KMS-11 (cell line): ENCODE data around the gene FSHR.

Experiments used
- H2AFZ ChIP-seq: fragments of 200-600 bp; sonication (generic); 2 replicates; pipeline ENCODE4 v1.6.1; 2016; ENCODE audit warnings: antibody characterized with exemption, mixed run types, low read depth
- H3K27ac ChIP-seq: fragments of 200-600 bp; sonication (generic); 2 replicates; pipeline ENCODE4 v1.6.1; 2016; ENCODE audit warnings: mild to moderate bottlenecking, mixed run types
- H3K27me3 ChIP-seq: fragments of 200-600 bp; sonication (generic); 2 replicates; pipeline ENCODE4 v1.6.1; 2017; ENCODE audit warnings: mild to moderate bottlenecking, low read depth, mixed run types, moderate library complexity; ENCODE audit not compliant: insufficient read depth
- H3K36me3 ChIP-seq: fragments of 200-600 bp; sonication (generic); 2 replicates; pipeline ENCODE4 v1.6.1; 2017; ENCODE audit warnings: mild to moderate bottlenecking, mixed run types; ENCODE audit not compliant: insufficient read depth
- H3K4me1 ChIP-seq: fragments of 200-600 bp; sonication (generic); 2 replicates; pipeline ENCODE4 v1.6.1; 2016; ENCODE audit warnings: mild to moderate bottlenecking, low read depth, mixed run types; ENCODE audit not compliant: poor library complexity, severe bottlenecking
- H3K4me2 ChIP-seq: fragments of 200-600 bp; sonication (generic); 2 replicates; pipeline ENCODE4 v1.7.0; 2016; ENCODE audit warnings: mild to moderate bottlenecking, mixed run types
- H3K4me3 ChIP-seq: fragments of 200-600 bp; sonication (generic); IDR thresholded peaks from 2 replicates; pipeline ENCODE4 v1.6.1; 2017; ENCODE audit warnings: low read depth, low read length, mixed read lengths; ENCODE audit not compliant: insufficient read depth
- H3K79me2 ChIP-seq: fragments of 200-600 bp; sonication (generic); 2 replicates; pipeline ENCODE4 v1.6.1; 2016; ENCODE audit warnings: low read depth, mixed run types; ENCODE audit not compliant: insufficient read depth
- H3K9ac ChIP-seq: fragments of 200-600 bp; sonication (generic); 2 replicates; pipeline ENCODE4 v1.6.1; 2016; ENCODE audit warnings: mild to moderate bottlenecking, mixed run types
- H4K20me1 ChIP-seq: fragments of 200-600 bp; sonication (generic); 2 replicates; pipeline ENCODE4 v1.6.1; 2016; ENCODE audit warnings: mild to moderate bottlenecking, mixed run types; ENCODE audit not compliant: insufficient read depth
- TF ChIP-seq, protein P1 (sequence below): fragments of 200-600 bp; sonication (generic); conservative IDR thresholded peaks from 2 replicates; pipeline ENCODE4 v1.6.1; 2017; ENCODE audit warnings: low read depth, mild to moderate bottlenecking, antibody characterized with exemption, low read length, moderate library complexity, mixed read lengths

Gene FSHR, protein sequence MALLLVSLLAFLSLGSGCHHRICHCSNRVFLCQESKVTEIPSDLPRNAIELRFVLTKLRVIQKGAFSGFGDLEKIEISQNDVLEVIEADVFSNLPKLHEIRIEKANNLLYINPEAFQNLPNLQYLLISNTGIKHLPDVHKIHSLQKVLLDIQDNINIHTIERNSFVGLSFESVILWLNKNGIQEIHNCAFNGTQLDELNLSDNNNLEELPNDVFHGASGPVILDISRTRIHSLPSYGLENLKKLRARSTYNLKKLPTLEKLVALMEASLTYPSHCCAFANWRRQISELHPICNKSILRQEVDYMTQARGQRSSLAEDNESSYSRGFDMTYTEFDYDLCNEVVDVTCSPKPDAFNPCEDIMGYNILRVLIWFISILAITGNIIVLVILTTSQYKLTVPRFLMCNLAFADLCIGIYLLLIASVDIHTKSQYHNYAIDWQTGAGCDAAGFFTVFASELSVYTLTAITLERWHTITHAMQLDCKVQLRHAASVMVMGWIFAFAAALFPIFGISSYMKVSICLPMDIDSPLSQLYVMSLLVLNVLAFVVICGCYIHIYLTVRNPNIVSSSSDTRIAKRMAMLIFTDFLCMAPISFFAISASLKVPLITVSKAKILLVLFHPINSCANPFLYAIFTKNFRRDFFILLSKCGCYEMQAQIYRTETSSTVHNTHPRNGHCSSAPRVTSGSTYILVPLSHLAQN

DNA sequence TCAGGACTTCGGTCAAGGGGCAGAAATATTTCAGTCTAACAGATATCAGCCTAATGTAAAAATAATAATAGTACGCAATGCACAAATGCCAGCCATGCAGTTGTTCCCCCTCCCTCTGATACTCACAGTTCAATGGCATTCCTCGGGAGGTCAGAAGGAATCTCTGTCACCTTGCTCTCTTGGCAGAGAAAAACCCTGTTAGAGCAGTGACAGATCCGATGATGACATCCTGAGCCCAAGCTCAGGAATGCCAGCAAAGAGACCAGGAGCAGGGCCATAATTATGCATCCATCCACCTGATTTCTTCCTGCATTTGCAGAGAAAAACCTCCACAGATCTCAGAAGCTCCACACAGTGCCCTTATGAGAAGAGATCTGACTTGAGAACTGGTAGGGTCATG lies at the start of gene FSHR:
Gene FSHR, minus strand, starts transcription at position 376 of the 400 bp plus-strand sequence. Its CDS starts 98 bp downstream, at position 278.
- Histone ChIP-seq H3K27ac (no peak within 1 kb of the TSS), H2AFZ (no peak within 1 kb of the TSS)
- TF ChIP-seq, protein P1, sequence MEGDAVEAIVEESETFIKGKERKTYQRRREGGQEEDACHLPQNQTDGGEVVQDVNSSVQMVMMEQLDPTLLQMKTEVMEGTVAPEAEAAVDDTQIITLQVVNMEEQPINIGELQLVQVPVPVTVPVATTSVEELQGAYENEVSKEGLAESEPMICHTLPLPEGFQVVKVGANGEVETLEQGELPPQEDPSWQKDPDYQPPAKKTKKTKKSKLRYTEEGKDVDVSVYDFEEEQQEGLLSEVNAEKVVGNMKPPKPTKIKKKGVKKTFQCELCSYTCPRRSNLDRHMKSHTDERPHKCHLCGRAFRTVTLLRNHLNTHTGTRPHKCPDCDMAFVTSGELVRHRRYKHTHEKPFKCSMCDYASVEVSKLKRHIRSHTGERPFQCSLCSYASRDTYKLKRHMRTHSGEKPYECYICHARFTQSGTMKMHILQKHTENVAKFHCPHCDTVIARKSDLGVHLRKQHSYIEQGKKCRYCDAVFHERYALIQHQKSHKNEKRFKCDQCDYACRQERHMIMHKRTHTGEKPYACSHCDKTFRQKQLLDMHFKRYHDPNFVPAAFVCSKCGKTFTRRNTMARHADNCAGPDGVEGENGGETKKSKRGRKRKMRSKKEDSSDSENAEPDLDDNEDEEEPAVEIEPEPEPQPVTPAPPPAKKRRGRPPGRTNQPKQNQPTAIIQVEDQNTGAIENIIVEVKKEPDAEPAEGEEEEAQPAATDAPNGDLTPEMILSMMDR, result no peak

DNA sequence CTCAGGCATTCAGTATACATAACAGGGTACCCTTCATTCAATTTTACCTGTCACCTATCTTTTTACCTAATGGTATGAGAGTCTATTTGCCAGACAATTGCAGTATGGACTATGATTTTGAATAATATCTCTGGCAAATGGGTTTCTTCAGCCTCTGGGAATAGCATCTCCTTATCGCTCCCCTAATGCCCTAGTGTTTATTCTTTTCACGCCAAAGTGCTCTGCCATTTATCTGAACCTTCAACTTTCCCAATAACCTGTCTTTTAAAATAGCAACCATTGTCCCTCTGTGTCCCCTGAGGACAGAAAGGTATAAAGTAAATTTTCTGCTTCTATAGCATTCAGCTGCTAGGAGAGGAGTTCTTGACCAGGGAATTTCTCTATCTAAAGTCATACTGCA lies 45.0 kb upstream of the FSHR start:
- Histone ChIP-seq H2AFZ (no peak overlapping the region), H3K27ac (no peak overlapping the region), H3K9ac (no peak overlapping the region), H3K36me3 (no peaks in the 10 kb centered on the region), H3K4me3 (no peak overlapping the region), H3K79me2 (no peaks in the 10 kb centered on the region), H4K20me1 (no peaks in the 10 kb centered on the region), H3K27me3 (no peaks in the 10 kb centered on the region), H3K4me1 (no peaks in the 10 kb centered on the region), H3K4me2 (no peak overlapping the region)
- TF ChIP-seq, protein P1, result no peak

More for the DNA sequence above, at the start of gene FSHR:
- Histone ChIP-seq H3K4me3 (no peak within 1 kb of the TSS), H4K20me1 (no peaks in the 10 kb centered on the region), H3K36me3 (no peaks in the 10 kb centered on the region), H3K9ac (no peak within 1 kb of the TSS), H3K79me2 (no peaks in the 10 kb centered on the region), H3K4me1 (no peaks in the 10 kb centered on the region), H3K4me2 (no peak within 1 kb of the TSS), H3K27me3 (no peaks in the 10 kb centered on the region)

DNA sequence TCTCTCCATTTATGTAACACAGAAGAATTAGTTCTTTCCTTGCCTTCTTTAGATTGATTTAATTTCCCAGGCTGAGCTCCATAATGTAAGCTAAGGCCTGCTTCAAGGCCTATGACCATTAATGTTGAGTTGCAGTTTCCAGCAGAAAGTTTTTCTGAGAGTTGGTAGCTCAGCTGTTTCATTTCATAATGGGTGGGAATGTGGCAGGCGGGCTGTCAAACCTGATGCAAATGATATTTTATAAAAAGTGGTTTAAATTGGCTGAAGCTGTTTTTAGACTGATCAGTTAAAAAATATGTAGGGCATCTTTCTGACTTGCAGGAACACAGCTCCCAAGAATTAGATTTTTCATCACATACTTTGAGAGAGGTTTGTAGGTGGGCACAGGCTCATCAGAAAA lies 40.4 kb upstream of the FSHR start:
- Histone ChIP-seq H3K27ac (no peak overlapping the region), H3K9ac (no peak overlapping the region), H3K4me3 (no peak overlapping the region), H2AFZ (no peak overlapping the region), H3K4me1 (no peaks in the 10 kb centered on the region), H4K20me1 (no peaks in the 10 kb centered on the region), H3K79me2 (no peaks in the 10 kb centered on the region), H3K4me2 (no peak overlapping the region), H3K27me3 (no peaks in the 10 kb centered on the region), H3K36me3 (no peaks in the 10 kb centered on the region)
- TF ChIP-seq, protein P1, result no peak

DNA sequence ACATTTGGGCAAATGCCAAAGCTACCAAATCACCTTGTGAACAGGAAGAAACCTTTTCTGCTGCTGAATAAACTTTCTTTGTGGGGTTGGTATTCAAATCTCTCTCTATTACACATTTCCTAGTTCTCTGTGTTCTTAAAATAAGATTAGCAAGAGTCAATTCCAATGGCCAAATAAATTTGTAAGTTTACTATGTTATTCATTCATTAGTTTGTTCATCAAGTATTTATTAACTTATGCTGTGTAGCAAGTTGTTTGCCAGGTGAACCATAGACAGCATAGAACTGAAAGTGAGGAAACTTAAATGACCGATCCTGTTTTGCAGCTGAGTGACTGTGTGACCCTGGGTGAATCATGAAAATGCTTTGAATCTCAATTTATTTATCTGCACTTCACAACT lies 37.7 kb upstream of the FSHR start:
- Histone ChIP-seq H3K27me3 (no peaks in the 10 kb centered on the region), H3K4me3 (no peak overlapping the region), H3K79me2 (no peaks in the 10 kb centered on the region), H3K27ac (no peak overlapping the region), H2AFZ (no peak overlapping the region), H3K36me3 (no peaks in the 10 kb centered on the region), H3K9ac (no peak overlapping the region), H4K20me1 (no peaks in the 10 kb centered on the region), H3K4me2 (no peak overlapping the region), H3K4me1 (no peaks in the 10 kb centered on the region)
- TF ChIP-seq, protein P1, result no peak
